Measurements from ENCODE around the gene HNRNPAB. TPM values are rescaled to one million over a fixed set of nuclear protein-coding genes. Genes with fewer than 3 reads are reported as not detected.

Gene HNRNPAB
- total and polyA plus RNA-seq, 9 of the 15 experiments (the other 6 are each of a cell fraction or from before 2014, with no cell fraction given): 34.6 to 425 (median 236) TPM

DNA sequence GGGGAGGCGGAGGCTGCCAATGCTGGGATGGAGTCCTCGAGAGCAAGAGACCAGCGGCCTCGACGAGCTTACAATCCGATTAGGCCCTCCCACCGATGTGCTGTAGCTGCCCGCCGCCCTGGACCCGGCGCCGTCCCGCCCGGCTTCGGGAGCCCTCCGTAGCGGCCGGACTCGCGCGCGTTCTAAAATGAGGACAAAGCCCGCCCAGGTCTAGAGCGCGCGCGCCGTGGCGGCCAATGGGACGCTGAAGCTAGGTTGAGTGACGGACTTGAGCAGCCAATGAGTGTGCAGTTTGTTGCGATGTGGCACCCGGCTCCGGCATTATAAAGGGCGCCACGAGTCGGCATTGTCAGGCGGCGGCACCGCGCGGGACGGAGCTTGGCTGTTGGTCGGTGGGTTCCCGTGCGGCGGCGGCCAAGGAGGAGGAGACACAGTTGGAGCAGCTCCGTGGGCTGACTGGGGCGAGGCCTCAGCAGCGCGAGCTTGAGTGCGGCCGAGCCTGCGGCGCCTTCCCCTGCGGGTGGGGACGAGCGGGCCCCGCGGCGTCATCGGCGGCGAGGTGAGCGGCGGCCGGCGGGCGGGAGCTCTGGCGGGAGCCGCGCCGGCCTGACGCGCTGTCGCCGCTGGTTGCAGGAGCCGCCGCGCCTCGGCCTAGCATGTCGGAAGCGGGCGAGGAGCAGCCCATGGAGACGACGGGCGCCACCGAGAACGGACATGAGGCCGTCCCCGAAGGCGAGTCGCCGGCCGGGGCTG, at the start of gene HNRNPAB (continued):
- TF ChIP-seq ZNF561 (CRISPR knock-in tag; conservative IDR thresholded peaks at IDR 0.05): no peak
- no peak for TF ChIP-seq CREBBP (IDR thresholded peaks at IDR 0.05; ENCODE audit: low read depth, low read length)
- TF ChIP-seq XRCC4 (IDR thresholded peaks at IDR 0.05; ENCODE audit: extremely low read depth, insufficient read depth, insufficient read length): no peak
- TF ChIP-seq, protein P1, sequence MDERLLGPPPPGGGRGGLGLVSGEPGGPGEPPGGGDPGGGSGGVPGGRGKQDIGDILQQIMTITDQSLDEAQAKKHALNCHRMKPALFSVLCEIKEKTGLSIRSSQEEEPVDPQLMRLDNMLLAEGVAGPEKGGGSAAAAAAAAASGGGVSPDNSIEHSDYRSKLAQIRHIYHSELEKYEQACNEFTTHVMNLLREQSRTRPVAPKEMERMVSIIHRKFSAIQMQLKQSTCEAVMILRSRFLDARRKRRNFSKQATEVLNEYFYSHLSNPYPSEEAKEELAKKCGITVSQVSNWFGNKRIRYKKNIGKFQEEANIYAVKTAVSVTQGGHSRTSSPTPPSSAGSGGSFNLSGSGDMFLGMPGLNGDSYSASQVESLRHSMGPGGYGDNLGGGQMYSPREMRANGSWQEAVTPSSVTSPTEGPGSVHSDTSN (CRISPR knock-in tag; IDR thresholded peaks at IDR 0.05; ENCODE audit: low read depth): peak; percentile 95
- TF ChIP-seq, protein P1 (tag; conservative IDR thresholded peaks at IDR 0.05; ENCODE audit: low read depth): peak; percentile 98
- TF ChIP-seq, protein P2, sequence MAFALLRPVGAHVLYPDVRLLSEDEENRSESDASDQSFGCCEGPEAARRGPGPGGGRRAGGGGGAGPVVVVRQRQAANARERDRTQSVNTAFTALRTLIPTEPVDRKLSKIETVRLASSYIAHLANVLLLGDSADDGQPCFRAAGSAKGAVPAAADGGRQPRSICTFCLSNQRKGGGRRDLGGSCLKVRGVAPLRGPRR (CRISPR knock-in tag; IDR thresholded peaks at IDR 0.05): no peak
- no peak for TF ChIP-seq SNIP1 (IDR thresholded peaks at IDR 0.05; ENCODE audit: low read depth)
- TF ChIP-seq ZNF124 (CRISPR knock-in tag; IDR thresholded peaks at IDR 0.05): no peak
- TF ChIP-seq, protein P3, sequence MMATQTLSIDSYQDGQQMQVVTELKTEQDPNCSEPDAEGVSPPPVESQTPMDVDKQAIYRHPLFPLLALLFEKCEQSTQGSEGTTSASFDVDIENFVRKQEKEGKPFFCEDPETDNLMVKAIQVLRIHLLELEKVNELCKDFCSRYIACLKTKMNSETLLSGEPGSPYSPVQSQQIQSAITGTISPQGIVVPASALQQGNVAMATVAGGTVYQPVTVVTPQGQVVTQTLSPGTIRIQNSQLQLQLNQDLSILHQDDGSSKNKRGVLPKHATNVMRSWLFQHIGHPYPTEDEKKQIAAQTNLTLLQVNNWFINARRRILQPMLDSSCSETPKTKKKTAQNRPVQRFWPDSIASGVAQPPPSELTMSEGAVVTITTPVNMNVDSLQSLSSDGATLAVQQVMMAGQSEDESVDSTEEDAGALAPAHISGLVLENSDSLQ (IDR thresholded peaks at IDR 0.05): peak; percentile 99
- TF ChIP-seq XRCC5 (IDR thresholded peaks at IDR 0.05; ENCODE audit: low read depth, low read length): no peak
- no peak for TF ChIP-seq ZNF408 (CRISPR knock-in tag; IDR thresholded peaks at IDR 0.05; ENCODE audit: low read depth)
- no peak for TF ChIP-seq ZNF507 (tag; conservative IDR thresholded peaks at IDR 0.05)
- TF ChIP-seq WHSC1 (IDR thresholded peaks at IDR 0.05; ENCODE audit: low read length): no peak
- TF ChIP-seq ZNF699 (CRISPR knock-in tag; IDR thresholded peaks at IDR 0.05; ENCODE audit: insufficient replicate concordance): no peak
- TF ChIP-seq HCFC1 (IDR thresholded peaks at IDR 0.05; ENCODE audit: low read depth, low read length): peak; percentile 71
- peak; percentile 94 for TF ChIP-seq PRPF4 (IDR thresholded peaks at IDR 0.05; ENCODE audit: insufficient read depth, low read depth, low read length, poor library complexity, severe bottlenecking)
- TF ChIP-seq TOE1 (IDR thresholded peaks at IDR 0.05; ENCODE audit: borderline replicate concordance): peak; percentile 39; the same call in 1 of the 2 replicates
- no peak for TF ChIP-seq TOE1 (CRISPR knock-in tag; IDR thresholded peaks at IDR 0.05; ENCODE audit: borderline replicate concordance, low read depth)
- no peak for TF ChIP-seq ZNF696 (CRISPR knock-in tag; conservative IDR thresholded peaks at IDR 0.05)
- TF ChIP-seq MAZ (CRISPR knock-in tag; conservative IDR thresholded peaks at IDR 0.05 in 1 of 2, IDR thresholded peaks at IDR 0.05 in 1 of 2): peak; percentile 52 to 62; a peak in 3 of 4 replicates
- no peak for TF ChIP-seq CCAR2 (IDR thresholded peaks at IDR 0.05; ENCODE audit: low read depth, low read length)
- TF ChIP-seq RB1 (IDR thresholded peaks at IDR 0.05; ENCODE audit: low read depth): peak; percentile 95
- peak; percentile 73 for TF ChIP-seq SIN3B (IDR thresholded peaks at IDR 0.05; ENCODE audit: low read depth)
- TF ChIP-seq HIVEP1 (CRISPR knock-in tag; IDR thresholded peaks at IDR 0.05): 0 out of 2 replicates have a peak, but pooled peaks have one; percentile 53
- TF ChIP-seq PTTG1 (tag; IDR thresholded peaks at IDR 0.05; ENCODE audit: low read depth): no peak

Measured in K562 (cell line).